ENCODE data around the gene CA5A.

The CA5A gene

DNA sequence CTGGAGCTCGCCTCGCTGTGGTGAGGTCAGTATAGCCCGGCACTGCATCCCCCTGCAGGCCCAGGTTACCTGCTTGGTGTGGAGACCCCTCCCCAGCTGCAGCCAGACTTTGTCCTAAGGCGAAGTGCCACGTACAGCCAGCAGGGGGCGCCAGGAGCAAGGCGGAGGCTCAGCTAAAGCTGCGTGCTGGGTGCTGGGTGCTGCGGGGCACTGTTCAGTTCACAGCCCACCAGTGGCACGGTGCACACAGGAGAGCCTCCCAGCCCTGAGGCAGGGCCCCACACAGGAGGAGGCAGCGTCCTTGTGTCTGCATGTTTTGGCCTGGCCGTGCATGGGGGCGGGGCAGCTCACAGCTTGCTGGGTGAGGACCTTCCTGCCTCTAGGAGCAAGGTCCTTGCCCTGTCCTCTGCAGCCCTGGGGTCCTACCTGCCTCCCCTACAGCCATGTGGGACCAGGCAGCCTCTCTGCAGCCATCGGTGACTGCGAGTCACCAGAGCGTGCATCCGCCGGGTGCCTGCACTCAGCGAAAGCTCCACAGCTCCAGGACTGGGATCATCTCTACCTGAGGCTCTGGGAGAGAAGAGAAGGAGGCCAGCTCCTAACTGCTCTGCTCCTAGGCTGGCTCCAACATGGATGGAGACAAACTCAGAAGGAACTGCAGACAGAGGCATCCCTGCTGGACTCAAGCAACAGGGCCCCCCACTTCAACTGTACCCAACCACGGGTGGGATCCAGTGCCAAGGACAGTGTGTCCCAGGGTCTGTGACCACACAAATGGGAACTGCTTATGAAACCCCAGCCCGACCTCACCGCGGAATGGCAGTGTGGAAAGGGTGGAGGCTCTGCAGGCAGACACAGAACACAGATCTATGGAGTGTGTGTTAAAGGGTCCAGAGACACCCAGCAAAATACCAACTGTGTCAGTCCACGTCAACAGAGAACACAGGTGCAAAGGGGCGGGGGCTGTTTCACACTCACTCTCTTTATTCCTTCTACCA lies 86.0 kb downstream of the CA5A start:
- DNase-seq (ENCODE audit: low spot score): no peak

DNA sequence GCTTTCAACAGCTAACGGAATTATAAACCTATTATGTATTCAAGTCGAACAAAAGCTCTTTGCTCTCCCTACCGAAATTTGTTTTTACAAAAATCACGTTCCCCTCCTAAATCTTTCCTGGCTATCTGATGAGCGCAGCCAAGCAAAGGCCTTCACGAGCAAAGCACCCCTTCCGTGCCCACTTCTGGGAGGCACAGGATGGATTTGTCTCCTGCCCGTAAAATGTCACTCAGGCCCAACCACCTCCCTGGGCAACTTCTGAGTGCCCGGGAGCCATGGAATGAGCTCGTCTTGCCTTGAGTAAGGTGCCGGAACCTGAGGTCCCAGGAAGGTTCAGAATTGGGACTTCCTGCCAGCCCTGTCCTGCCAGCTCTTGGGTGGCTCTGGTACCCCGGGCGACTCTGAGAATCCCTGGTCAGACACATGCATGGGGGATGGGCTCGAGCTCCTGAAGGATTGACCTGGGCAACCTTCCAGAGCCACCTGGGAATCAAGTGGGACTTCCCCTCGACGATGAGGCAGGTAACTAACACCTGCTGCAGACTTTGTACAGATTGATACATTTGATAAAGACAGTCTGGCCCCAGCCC lies 86.8 kb downstream of the CA5A start:
- no peak for DNase-seq (ENCODE audit: low spot score)

DNA sequence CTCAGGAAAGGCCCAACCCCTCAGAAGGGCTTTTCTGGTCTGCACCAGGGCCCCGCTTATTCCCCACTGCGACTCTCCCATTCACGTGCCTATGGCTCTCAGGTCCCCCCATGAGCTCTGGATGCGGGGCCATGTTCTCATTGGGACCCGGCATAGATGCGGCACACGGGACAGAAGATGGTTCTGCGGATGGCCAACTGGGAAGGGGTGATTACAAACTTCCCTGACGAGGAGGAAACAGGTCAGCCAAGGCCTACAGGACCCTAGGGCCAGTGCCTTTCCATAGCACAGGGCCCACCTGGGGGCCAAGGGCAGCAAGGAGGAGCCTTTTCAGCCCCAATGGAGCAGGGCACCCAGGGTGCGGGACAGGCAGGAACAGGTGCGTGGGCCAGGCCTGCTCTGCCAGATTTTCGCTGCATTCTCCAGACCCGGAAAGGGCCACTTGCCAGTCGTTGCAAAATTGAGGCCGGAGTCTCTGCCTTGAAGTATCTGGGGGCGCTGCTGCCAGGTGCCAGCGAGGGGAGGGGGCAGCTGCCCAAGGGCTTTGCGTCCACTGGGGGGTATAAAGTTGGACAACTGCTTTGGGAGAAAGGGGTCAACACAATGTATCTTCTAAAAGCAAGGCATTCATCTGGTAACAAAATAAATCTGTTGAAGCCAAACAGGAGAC lies 87.5 kb downstream of the CA5A start:
- DNase-seq (ENCODE audit: low spot score): no peak

DNA sequence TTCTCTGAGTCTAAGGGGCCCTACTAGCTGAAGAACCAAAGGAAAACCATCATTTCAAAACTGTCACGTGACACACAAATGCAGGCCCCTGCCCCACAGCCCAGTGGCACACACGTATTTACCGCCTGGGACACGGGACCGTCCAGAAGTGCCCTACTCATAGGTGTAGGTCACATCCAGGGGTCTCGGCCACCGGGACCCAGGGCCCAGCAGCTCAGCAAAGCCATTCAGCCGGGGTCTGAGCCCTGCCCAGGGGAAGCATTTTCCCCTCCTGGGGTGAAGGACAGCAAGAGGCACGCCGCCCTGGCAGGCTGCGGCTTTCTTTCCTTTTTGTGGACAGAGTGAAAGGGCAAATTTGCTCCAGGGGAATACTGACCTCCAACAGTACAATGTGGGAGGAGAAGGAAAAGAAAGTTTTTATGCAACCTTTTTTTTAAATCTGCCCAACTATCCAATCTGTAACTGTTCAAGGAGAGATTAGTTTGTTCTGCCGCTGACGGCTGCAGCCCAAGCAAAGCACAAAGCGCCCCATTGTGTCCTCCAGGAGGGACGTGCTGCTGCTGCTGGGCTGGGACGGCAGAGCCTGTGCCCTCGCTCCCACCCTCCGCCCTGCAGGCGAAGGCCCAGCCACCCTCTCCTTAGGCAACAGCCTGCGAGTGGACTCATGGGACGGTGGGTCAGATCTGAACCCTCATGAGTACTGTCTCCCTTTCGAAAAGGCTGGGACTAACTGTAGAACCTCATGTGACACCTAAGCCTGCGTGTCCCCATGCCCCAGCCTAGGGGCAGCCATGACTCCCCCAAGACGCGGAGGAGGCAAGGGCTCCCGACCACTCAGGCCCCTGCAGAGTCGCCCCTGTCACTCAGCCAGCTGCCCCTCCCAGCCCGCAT lies 88.3 kb downstream of the CA5A start:
- peak; percentile 86 for DNase-seq (ENCODE audit: low spot score)

DNA sequence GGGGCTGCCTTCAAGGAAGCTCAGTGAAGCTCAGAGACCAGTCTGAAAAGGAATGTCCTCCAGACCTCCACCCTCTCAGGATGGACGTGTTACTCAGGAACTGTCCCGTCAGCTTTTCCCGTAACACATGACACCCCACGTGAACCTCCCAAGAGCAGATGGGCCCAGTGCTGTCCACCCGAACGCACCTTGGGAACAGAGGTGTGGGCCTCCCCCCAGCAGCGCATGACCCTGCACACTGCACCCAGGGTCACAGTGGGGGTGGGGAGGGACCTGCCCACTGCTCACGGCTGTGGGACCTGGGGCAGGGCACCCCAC lies 88.9 kb downstream of the CA5A start:
- DNase-seq (ENCODE audit: low spot score): no peak

DNA sequence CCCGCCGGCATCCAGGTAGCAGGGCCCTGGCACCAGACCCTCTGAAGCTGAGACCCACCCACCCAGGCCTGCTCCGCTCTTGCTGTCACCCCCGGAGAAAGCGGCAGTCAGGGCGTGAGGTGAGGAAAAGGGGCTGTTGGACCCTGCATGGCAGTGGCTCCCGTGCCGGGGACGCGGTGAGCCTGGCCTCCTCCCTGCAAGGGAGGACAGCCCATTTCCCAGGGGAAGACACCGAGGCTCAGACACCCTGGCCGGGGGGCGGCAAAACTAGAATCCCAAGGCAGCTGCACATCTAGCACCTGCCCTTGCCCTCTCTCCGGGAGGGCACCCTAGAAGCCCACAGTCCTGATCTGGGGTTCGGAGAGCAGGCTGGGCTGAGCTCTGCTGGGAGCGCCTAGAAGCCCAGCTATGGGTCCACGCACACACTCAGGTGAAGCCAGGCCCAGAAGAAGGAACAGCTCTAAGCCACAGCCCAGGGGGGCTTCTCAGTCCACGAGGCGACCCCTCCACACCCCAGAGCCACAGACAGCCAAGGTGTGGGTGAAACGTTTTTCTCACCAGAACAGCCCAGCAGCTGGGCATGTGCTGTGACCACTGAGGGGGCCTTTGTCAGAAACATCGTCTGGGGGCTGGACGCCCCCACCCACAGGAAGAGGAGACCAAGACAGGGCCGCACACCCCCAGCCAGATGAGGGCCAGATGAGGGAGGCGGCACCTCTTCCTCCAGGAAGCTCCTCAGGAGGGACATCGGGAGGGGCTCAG lies 89.4 kb downstream of the CA5A start:
- no peak for DNase-seq (ENCODE audit: low spot score)

DNA sequence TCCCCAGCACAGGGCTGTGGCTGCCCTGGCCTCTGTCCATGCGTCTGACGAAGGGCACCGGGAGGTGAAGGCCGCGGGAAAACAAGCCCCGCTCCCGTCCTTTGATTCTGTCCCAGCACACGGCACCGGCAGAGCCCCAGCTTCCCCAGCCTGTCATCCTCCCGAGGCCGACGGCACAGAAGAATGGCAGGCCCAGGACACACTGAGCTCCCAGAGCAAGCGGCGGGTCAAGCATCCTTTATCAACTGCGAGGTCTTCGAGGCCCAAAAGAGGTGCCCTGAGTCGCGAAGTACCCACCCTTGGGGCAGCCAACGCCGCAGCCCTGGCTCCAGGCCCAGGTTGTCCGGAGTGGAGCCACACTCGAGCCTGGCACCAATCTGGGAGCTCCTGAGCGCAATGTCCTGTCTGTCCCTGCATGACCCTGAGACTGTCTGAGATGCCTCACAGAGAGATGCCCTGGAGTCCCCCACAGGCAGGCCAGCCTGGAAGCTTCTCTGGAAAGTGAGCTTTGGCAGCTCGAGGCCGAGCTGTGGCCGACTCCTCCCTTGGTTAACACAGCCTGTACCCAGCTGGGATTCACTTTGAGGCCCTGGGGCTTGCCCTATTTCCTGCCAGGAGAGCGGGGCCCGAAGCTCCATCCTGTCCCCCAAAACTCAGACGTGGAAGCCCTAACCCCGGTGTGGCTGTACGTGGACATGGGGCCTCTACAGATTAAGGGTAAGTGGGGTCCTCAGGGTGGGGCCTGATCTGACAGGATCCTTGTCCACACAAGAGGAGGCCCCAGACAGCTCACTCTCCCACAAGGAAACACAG lies 90.3 kb downstream of the CA5A start:
- no peak for DNase-seq (ENCODE audit: low spot score)

DNA sequence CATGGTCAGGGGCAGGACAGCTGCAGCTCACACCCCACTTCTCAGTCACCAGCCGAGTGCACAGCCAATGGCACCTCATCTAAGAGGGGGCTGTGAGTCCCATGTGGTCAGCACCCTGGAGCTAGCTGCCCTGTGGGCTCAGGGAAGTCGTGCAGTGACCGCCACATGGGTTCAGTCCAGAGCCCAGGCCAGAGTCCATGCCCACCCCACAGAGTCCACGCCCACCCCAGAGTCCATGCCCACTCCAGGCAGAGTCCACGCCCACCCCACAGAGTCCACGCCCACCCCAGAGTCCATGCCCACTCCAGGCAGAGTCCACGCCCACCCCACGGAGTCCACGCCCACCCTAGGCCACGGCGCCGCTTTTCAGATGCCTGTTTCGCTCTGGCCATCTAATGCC lies 91.1 kb downstream of the CA5A start:
- DNase-seq (ENCODE audit: low spot score): no peak

DNA sequence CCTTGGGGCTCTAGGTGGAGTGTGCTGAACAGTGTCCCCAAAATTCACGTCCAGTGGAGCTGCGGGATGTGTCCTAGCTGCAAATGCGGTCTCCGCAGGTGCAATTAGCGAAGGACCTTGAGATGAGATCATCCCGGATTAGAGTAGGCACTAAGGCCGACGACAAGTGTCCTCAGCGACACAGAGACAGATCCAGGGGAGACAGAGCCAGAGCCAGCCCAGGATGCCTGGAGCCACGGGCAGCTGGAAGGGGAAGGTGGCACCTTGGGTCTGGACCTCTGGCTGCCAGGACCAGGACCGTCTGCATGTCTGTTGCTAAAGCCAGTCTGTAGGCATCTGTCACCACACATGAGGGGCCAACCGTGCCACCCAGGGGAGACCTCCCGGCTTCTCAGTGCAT lies 91.5 kb downstream of the CA5A start:
- DNase-seq (ENCODE audit: low spot score): no peak

DNA sequence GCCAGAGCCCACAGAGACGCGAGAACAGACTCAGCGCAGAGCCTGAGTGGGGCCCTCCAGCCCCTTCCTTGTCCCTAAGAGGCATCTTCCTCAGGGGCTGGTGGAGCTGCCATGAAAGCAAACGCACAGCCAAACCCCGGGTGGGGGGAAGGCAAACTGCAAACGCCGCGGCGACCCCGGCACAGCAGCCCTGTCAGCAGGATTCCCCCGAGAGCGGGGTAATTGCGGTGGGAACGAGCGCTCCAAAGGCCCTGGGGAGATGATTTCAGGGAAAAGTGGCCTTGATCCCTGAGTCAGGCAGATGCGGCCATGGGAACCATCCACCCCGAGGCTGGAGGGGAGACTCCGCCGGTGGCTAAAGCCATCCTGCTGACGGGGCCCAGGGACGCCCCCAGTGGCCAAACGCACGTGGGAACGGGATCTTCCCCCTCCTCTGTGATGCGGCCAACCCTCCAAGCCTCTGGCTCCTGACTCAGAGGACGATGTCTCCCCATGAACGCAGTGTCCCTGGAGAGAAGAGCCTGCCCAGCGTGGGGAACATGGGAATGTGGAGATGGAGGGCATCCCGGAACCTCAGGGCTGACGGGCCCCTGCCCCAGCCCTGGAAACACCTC lies 92.1 kb downstream of the CA5A start:
- DNase-seq (ENCODE audit: low spot score): no peak

DNA sequence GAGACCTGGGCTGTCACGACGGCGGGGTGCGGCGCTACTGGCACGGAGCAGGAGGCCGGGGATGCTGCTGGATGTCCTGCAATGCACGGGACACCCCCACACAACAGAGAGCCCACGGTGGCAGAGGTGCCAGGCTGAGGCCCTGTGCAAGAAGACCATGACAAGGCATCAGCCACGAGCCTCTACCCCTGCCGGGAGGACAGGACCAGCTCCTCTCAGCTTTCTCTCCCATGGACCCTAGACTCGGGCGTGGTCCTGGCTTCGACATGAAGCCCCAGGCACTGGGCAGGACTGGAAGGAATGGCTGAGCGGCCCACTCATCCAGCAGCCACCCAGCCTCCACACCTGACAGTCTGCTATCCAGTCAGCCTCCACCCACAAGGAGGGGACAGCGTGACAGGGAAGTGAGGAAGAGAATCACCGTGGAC lies 92.6 kb downstream of the CA5A start:
- DNase-seq (ENCODE audit: low spot score): no peak

DNA sequence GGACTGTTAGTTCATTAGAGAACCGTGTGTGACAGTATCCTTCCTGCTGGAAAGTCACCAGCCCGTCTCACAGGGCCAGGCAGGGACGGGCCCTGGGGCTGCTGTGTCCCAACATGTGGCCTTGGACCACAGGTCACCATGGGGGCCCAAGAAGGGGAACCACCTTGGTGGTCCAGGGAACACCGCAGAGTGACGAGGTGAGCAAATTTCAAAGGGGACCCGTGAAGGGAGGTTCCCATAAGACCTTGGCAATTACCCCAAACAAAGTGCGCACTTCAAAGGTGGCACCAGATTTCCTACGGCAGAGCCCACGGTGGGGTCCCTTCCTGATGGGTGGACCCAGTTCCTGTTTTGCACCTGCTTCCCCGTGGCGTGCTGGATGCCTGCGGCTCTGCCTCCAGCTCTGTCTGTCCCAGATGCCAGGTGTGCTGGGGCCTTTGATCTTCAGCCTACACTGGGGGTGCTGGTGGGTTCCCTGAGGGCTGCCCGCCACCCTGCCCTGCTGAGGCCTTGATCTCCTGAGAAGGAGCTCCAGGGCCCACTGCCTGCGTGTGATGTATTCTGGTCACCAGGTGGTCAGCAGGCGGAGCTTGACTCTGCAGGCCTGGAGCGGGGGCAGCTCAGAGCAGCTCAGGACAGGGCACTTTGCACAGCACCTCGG lies 94.0 kb downstream of the CA5A start:
- DNase-seq (ENCODE audit: low spot score): no peak

DNA sequence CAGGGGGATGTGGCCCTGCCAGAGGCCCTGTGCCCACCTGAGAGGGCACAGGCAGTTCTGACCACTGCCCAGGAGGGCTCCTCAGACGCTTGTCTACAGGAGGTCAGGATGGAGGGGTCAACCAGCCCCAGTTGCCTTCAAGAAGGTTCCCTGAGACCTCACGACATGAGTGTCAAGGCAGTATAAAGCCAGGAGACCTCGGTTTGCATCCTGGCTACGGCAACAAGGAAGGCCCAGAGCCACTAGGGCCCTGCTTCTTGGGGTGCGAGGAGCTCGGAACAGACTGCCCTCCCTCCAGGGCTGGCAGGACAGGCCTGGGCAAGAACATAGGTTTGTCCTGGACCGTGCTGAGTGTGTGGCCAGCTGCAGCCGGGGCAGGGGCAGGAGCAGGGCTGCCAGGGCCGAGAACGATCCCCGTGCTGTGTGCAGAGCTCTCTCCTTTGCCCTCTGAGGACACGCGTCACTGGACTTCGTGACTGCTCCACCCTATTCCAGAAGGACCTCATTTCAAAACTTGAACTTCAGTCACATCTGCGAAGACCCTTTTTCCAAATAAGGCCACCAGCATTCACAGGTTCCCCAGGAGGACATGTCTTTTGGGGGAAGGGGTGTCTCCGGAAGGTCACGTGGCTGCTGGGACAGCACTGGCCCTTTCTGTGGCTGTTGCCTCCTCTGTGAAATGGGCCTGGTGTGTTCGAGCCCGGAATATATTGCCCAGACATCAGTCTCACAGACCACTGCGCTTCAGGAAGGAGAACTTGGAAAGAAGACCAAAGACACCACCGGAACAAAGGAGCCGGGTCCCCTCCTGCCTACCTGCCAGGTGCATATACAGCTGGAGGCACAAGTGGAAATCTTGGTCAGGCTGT lies 94.8 kb downstream of the CA5A start:
- DNase-seq (ENCODE audit: low spot score): no peak

DNA sequence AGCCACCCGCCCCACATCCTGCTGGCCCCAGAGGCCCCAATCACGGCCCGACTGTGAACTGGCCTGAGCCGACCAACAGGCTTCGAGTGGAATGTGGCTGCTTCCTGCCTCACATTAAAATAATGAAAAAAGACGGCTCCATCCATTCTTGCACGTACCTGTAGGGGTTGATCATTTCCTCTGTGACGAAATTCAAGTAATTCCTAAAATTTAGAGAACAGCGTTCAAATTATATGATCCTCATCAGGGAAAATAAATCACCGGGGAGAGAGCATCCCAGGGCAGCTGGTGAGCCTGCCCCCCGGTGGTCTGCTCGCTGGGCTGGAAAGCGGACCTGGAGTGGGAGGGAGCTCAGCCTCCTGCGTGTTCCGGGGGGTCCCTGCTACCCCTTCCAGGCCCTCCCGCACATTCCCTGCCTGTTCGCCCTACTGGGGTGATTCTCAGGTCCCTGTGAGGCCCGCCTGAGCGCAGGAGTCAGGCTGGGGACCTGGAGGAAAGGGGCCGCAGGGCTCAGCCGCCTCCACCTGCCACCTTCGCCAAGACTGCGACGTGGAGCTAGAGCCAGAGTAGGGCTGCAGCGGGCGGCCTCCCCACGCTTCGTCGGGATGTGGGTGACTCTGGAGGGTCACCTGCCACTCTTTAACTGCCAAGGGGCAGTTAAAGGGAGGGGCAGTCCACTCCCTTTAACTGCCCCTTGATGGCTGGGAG lies 95.9 kb downstream of the CA5A start:
- no peak for DNase-seq (ENCODE audit: low spot score)

DNA sequence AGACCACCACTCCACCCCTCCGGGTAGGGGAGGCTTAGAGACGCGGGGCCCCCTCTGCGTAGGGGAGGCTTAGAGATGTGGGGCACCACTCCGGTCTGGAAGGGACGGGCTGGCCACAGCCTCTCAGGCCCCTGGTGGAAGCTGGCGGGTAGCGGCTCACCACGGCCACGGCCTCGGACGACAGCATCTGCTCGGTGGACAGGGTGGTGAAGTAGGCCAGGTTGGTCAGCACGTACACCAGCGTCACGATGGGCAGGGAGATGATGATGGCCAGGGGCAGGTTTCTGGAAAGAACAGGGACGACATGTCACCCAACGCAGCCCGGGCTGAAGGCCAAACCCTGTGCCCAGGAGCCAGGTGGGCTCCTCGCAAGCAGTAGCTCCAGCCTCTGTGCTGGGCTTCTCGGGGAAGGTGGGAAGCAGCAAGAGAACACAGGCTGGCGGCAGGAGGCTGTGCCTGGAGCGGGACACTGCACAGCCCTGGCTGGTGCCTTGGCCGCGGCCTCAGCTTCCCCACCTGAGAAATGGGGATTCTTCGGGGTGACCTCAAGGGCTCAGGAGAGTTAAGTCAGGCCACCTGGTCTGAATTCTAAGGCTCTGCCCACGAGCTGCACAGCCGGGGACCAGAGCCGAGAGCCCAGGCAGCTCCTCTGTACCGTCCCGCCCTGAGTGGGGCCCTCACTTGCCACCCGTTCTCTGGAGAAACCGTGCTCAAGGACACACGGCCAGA lies 96.6 kb downstream of the CA5A start:
- no peak for DNase-seq (ENCODE audit: low spot score)

DNA sequence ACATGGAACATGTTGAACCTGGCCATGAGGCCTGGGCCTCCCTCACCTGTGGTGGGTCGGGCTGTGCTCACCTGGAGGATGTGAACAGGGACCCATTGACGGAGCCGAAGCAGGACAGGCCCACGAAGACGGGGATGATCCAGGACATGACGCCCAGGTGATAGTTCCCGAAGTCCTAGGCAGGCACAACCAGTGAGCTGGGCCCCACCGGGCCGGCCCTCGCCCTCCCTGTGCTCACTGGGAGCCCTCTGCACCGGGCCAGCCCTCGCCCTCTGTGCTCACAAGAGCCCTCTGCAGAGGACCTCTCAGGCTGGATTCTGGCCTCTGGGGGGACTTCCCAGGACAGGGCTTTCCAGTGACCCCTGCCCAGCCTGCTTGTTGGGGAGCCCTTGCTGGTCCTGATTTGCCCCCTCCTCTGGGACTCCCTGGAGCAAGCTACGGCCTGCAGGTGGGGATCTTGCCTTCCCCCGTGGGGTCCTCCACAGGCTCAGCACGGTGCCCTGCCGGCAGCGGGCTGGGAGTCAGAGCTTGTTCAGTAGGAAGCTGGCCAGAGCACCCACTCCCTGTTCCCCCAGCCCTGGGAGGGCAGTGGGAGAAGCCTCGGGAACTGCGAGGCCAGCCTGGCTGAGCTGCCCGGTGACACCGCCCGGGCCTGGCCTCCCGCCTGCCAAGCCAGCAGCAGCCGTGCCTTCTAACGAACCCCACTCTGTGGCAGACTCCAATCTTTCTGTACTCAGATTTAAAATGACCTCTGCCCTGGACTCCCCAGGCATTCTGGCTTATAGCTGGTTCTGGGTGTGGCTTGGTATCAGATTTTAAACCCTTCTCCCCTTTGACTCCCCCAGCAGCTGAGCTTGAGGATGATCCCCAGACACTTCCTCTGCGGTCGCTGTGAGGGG lies 97.4 kb downstream of the CA5A start:
- no peak for DNase-seq (ENCODE audit: low spot score)
